Astrocyte of the cerebellum (primary cell): ENCODE measurements around the gene MMD.

Experiments used
- DNase-seq: peaks from one replicate; pipeline ENCODE4 v3.0.0-alpha.2; 2011; ENCODE audit warnings: low read depth
- H3K4me3 ChIP-seq: 2 replicates; pipeline ENCODE4 v1.5.1; 2011; ENCODE audit warnings: mild to moderate bottlenecking, low read depth, low read length, moderate library complexity
- in situ Hi-C: cut with HindIII; loops from 2 replicates; pipeline ENCODE4 v1.10.0; 2017; ENCODE audit warnings: low sequenced_read_pairs
- TF ChIP-seq, protein P1 (sequence below): IDR thresholded peaks from 2 replicates; pipeline ENCODE4 v1.5.1; 2012; ENCODE audit warnings: low read length, low read depth, moderate library complexity, mild to moderate bottlenecking; ENCODE audit errors: missing control alignments

The MMD gene

DNA sequence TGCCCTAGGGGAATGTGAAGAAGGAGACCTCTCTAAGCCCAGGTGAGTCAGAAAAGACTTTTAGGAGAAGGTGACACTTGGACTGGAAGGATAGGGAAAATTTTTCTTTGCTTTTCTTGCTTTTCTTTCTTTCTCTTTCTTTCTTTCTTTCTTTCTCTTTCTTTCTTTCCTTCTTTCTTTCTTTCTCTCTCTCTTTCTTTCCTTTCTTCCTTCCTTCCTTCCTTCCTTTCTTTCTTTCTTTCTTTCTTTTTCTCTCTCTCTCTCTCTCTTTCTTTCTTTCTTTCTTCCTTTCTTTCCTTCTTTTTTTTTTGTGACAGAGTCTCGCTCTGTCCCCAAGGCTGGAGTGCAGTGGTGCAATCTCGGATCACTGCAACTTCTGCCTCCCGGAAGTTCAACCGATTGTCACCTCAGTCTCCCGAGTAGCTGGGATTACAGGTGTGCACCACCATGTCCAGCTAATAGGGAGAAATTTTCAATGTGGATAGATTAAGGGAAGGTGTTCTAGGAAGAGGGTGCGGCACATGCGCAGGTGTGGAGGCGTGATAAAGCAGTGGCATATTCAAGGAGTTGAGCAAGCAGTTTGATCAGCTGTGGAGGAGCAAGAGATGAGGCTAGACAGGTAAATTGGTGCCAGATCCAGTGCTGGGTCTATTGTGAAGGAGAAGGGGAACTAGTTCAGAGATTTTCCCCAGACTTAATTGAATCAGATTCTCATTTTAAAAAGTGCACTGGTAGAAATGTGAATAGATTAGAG lies 40.4 kb downstream of the MMD start:
- H3K4me3 ChIP-seq: no peak overlapping the region
- TF ChIP-seq, protein P1, sequence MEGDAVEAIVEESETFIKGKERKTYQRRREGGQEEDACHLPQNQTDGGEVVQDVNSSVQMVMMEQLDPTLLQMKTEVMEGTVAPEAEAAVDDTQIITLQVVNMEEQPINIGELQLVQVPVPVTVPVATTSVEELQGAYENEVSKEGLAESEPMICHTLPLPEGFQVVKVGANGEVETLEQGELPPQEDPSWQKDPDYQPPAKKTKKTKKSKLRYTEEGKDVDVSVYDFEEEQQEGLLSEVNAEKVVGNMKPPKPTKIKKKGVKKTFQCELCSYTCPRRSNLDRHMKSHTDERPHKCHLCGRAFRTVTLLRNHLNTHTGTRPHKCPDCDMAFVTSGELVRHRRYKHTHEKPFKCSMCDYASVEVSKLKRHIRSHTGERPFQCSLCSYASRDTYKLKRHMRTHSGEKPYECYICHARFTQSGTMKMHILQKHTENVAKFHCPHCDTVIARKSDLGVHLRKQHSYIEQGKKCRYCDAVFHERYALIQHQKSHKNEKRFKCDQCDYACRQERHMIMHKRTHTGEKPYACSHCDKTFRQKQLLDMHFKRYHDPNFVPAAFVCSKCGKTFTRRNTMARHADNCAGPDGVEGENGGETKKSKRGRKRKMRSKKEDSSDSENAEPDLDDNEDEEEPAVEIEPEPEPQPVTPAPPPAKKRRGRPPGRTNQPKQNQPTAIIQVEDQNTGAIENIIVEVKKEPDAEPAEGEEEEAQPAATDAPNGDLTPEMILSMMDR: no peak
- in situ Hi-C loops: no loop called here
- no peak for DNase-seq

DNA sequence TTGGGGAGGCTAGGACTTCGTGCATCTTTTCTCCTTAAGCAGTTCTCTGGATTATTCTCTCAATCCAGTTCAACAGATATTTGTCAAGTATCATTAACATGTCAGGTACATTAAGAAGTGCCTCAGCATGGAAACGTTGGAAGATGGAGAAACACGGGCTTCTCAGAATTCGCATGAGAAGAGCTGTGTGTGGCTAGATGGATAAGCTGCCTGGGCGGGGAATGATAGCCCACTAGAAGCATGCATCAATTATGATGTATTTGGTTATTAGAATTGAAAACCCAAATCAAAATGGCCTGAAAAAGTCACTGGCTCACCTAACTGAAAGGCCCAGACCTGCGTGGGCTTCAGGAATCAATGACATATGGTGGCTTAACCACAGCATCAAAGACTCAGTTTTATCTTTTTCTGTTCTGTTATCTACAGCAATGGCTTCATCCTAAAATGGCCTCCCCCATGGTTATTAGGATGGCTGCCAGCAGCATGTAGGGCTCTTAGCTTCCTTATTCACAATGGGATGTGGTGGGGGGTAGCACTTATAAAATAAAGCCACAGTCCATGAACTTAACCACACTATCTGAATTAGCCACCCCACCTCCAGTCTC lies 43.9 kb downstream of the MMD start:
- TF ChIP-seq, protein P1: no peak
- in situ Hi-C loops: no loop called here
- no peak overlapping the region for H3K4me3 ChIP-seq
- no peak for DNase-seq

DNA sequence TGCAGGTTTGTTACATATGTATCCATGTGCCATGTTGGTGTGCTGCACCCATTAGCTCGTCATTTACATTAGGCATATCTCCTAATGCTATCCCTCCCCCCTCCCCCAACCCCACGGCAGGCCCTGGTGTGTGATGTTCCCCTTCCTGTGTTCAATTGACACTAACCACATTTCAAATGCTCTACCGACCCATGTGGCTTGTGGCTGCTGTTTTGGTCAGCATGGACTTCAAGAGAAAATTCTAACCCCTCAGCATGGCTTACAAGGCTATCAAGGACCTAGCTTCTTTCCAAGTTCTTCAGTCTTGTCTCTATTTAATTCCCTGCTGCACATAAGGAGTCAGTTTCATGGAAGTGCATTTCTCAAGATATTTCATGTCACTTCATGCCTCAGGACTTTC lies 52.9 kb downstream of the MMD start:
- DNase-seq: no peak
- TF ChIP-seq, protein P1: no peak
- in situ Hi-C loops: no loop called here
- no peak overlapping the region for H3K4me3 ChIP-seq

DNA sequence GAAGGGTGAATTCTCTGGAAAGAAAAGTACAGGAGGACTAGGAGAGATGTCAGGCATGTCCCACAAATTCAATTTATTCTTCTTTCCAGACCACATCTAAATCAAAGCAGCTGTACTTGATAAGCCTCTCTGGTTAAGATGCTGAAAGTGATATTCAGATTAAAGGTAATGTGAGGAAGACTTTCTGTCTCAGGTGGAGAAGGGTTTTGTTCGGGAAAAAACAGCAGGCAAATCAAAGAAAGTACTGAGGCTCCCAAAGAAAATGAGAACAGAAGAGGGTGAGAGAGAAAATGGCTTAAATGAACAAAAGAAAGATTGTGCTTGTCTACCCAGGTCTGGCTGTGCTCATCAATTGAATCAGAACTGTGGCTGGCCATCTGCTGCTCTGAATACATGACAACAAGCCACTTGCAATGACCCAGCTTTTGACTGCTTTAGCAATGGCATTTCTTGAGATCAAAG lies 55.6 kb downstream of the MMD start:
- no peak overlapping the region for H3K4me3 ChIP-seq
- in situ Hi-C loops: no loop called here
- no peak for DNase-seq
- TF ChIP-seq, protein P1: no peak

DNA sequence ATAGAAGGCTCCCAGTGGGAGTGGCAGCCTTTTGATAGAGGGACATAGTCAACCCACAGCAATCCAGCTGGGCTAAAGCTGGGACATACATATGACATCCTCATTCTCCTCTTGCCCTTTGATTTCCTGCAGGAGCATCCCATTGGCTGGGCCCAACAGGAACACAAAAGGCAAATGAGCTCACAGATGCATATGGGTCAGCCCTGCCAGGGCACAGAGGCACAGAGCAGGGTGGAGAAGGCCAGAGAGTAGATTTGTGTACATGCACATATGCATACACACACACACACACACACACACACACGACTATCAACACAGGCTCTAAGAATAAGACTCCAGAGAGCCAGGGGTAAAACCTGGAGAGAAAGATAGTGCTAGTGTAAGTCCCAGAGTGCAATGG lies 58.6 kb downstream of the MMD start:
- H3K4me3 ChIP-seq: no peak overlapping the region
- TF ChIP-seq, protein P1: no peak
- no peak for DNase-seq
- in situ Hi-C loops: no loop called here

DNA sequence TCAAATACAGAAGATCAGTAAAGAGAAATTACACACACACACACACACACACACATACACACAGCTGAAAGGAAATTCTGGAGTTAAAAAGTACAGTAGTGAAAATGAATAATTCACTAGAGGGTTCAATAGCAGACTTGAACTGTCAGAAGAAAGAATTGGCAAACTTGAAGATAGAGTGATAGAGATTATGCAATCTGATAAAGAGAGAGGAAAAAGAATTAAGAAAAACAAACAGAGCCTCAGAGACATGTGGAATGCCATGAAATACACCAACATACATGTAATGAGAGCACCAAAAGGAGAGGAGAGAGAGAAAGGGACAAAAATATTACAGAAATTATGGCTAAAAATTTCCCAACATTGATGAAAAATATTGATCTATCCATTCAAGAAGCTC lies 60.7 kb downstream of the MMD start:
- DNase-seq: no peak
- TF ChIP-seq, protein P1: no peak
- no peak overlapping the region for H3K4me3 ChIP-seq
- in situ Hi-C loops: no loop called here
